Neuronal stem cell (in vitro differentiated cells): ENCODE measurements around the gene CPNE4.
A peak's percentile ranks its signal among the peaks of the same experiment; 100 is the strongest.

Source experiments
- DNase-seq: peaks from one replicate; pipeline ENCODE4 v3.0.0-alpha.2; 2013; ENCODE audit warnings: low spot score
- H2AFZ ChIP-seq: one replicate; pipeline ENCODE4 v1.6.1; 2013; ENCODE audit warnings: mild to moderate bottlenecking, low read length, inconsistent platforms
- H2AK5ac ChIP-seq: 2 replicates; pipeline ENCODE4 v1.6.1; 2013; ENCODE audit warnings: low read depth, mild to moderate bottlenecking, inconsistent platforms, low read length, moderate library complexity, mixed read lengths
- H2BK120ac ChIP-seq: 2 replicates; pipeline ENCODE4 v1.6.1; 2013; ENCODE audit warnings: low read depth, mild to moderate bottlenecking, inconsistent platforms, low read length, moderate library complexity, mixed read lengths
- H2BK12ac ChIP-seq: one replicate; pipeline ENCODE4 v1.6.1; 2013; ENCODE audit warnings: low read length, inconsistent platforms
- H2BK15ac ChIP-seq: 2 replicates; pipeline ENCODE4 v1.6.1; 2013; ENCODE audit warnings: mild to moderate bottlenecking, low read length, inconsistent platforms, mixed read lengths
- H2BK5ac ChIP-seq: one replicate; pipeline ENCODE4 v1.6.1; 2013; ENCODE audit warnings: inconsistent platforms, mild to moderate bottlenecking, low read length, moderate library complexity
- H3K14ac ChIP-seq: one replicate; pipeline ENCODE4 v1.6.1; 2013; ENCODE audit warnings: low read length, inconsistent platforms
- H3K18ac ChIP-seq: 2 replicates; pipeline ENCODE4 v1.6.1; 2013; ENCODE audit warnings: low read length, inconsistent platforms
- H3K23ac ChIP-seq: 2 replicates; pipeline ENCODE4 v1.6.1; 2013; ENCODE audit warnings: low read depth, mild to moderate bottlenecking, mixed read lengths, low read length, inconsistent platforms; ENCODE audit not compliant: poor library complexity
- H3K27ac ChIP-seq: replicated peaks from 3 replicates; pipeline ENCODE4 v1.5.1; 2013; ENCODE audit warnings: low read length, inconsistent platforms
- H3K27me3 ChIP-seq, 3 experiments: 2 replicates each; pipeline ENCODE4 v1.6.1; 2013; ENCODE audit warnings: low read length in 3 of 3, mild to moderate bottlenecking in 2 of 3, inconsistent platforms in 1 of 3, low read depth in 1 of 3, mixed read lengths in 1 of 3, moderate library complexity in 1 of 3; ENCODE audit not compliant: control insufficient read depth in 3 of 3, insufficient read depth in 3 of 3
- H3K36me3 ChIP-seq, 2 donors: replicated peaks in 1 of 2; 2 replicates each; pipeline ENCODE4 v1.6.1; 2013; ENCODE audit warnings: low read length in 2 of 2; ENCODE audit not compliant: control insufficient read depth in 2 of 2, insufficient read depth in 2 of 2
- H3K4ac ChIP-seq: 2 replicates; pipeline ENCODE4 v1.6.1; 2013; ENCODE audit warnings: inconsistent platforms, mild to moderate bottlenecking, low read length, moderate library complexity
- H3K4me1 ChIP-seq, 2 donors: 1 replicate in 1 of 2; 2 replicates in 1 of 2; pipeline ENCODE4 v1.6.1; 2013; ENCODE audit warnings: low read length in 2 of 2, low read depth in 1 of 2; ENCODE audit not compliant: control insufficient read depth in 2 of 2, insufficient read depth in 1 of 2
- H3K4me2 ChIP-seq: one replicate; pipeline ENCODE4 v1.6.1; 2013; ENCODE audit warnings: mild to moderate bottlenecking, low read length, inconsistent platforms; ENCODE audit not compliant: insufficient read depth, poor library complexity, severe bottlenecking
- H3K4me3 ChIP-seq, 2 donors: 2 replicates each; pipeline ENCODE4 v1.5.1; 2013; ENCODE audit warnings: low read length in 2 of 2, mild to moderate bottlenecking in 2 of 2, inconsistent platforms in 1 of 2, moderate library complexity in 1 of 2
- H3K79me1 ChIP-seq: one replicate; pipeline ENCODE4 v1.6.1; 2013; ENCODE audit warnings: low read depth, mild to moderate bottlenecking, inconsistent platforms, low read length, moderate library complexity
- H3K9ac ChIP-seq: one replicate; pipeline ENCODE4 v1.6.1; 2013; ENCODE audit warnings: mild to moderate bottlenecking, low read depth, low read length, inconsistent platforms; ENCODE audit not compliant: poor library complexity
- H3K9me3 ChIP-seq, 2 donors: replicated peaks in 1 of 2; 2 replicates each; pipeline versions ENCODE3 to v1.6.1; 2013; ENCODE audit warnings: low read length in 2 of 2, mild to moderate bottlenecking in 2 of 2, inconsistent platforms in 1 of 2, low read depth in 1 of 2, mixed read lengths in 1 of 2, moderate library complexity in 1 of 2; ENCODE audit not compliant: control insufficient read depth in 2 of 2, insufficient read depth in 1 of 2
- H4K8ac ChIP-seq: one replicate; pipeline ENCODE4 v1.6.1; 2013; ENCODE audit warnings: low read depth, mild to moderate bottlenecking, inconsistent platforms, low read length, moderate library complexity
- H4K91ac ChIP-seq: one replicate; pipeline ENCODE4 v1.6.1; 2013; ENCODE audit warnings: low read length, low read depth, mild to moderate bottlenecking, inconsistent platforms; ENCODE audit not compliant: poor library complexity
- WGBS, 2 donors: extraction: QIAGEN DNeasy Blood & Tissue Kit; methylation state at CpG; one replicate each; pipeline ENCODE4 v1.1.7; 2013; ENCODE audit warnings: missing lambda C conversion rate in 2 of 2, mixed read lengths in 1 of 2; ENCODE audit not compliant: insufficient read length in 2 of 2, insufficient replicate concordance in 1 of 2; ENCODE audit errors: extremely low coverage in 2 of 2; 5-methylcytosine and 5-hydroxymethylcytosine counted together

The CPNE4 gene

DNA sequence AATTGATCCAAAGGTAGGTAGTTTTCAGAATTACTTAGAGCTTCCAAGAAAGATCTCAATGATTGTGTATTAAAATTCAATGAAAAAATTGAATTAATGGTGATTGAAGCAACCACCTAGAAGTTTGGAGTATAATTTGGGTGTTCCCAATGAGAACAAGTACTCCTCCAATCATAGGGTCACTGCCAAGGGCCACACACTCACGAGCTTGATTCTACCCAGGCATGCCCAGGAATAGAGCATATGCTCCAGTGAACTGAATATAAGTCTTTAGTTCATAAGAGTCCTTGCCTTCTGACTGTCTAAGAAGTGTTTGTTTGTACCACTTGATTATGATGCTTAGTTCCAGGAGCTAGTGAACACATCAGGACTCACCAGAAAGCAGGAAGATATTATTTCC, 133.9 kb downstream of the CPNE4 start:
- no peak overlapping the region for H3K14ac ChIP-seq
- WGBS, 2 donors, result no CpG with 5 or more reads among the region's 1 CpG

GRCh38 chr3:131899021-131899420, 135.8 kb downstream of the CPNE4 start:
- Histone ChIP-seq H3K4me1 (peaks cover 0 to 3% of the 10 kb centered on the region in 2 donors), H2BK5ac (no peak overlapping the region), H3K4me3 (no peak overlapping the region), H4K8ac (no peak overlapping the region), H3K23ac (no peak overlapping the region), H3K18ac (no peak overlapping the region), H3K14ac (no peak overlapping the region), H3K9me3 (no peaks in the 10 kb centered on the region), H2BK12ac (no peak overlapping the region), H3K79me1 (no peaks in the 10 kb centered on the region), H4K91ac (no peak overlapping the region), H2BK15ac (no peak overlapping the region), H2AK5ac (no peak overlapping the region), H2AFZ (peak overlapping the region; percentile 47), H2BK120ac (no peak overlapping the region), H3K27ac (no peak overlapping the region), H3K4ac (no peak overlapping the region), H3K27me3 (no peaks in the 10 kb centered on the region), H3K9ac (no peak overlapping the region), H3K4me2 (no peak overlapping the region), H3K36me3 (no peaks in the 10 kb centered on the region)
- no CpG with 5 or more reads among the region's 5 CpGs for WGBS, 2 donors
- no peak for DNase-seq

More for the DNA sequence above, 133.9 kb downstream of the CPNE4 start:
- Histone ChIP-seq H3K27ac (no peak overlapping the region), H4K91ac (no peak overlapping the region), H3K4me3 (no peak overlapping the region), H3K9me3 (no peaks in the 10 kb centered on the region), H3K18ac (no peak overlapping the region), H2BK5ac (no peak overlapping the region), H4K8ac (no peak overlapping the region), H3K4ac (no peak overlapping the region), H2AFZ (no peak overlapping the region), H3K9ac (no peak overlapping the region), H2BK120ac (no peak overlapping the region), H3K4me2 (no peak overlapping the region), H3K36me3 (no peaks in the 10 kb centered on the region), H2BK12ac (no peak overlapping the region), H2AK5ac (no peak overlapping the region), H3K27me3 (peaks cover 0 to 1% (median 0%) of the 10 kb centered on the region in 3 experiments), H2BK15ac (no peak overlapping the region), H3K79me1 (no peaks in the 10 kb centered on the region), H3K4me1 (peaks cover 0 to 7% of the 10 kb centered on the region in 2 donors), H3K23ac (no peak overlapping the region)
- DNase-seq, result no peak

- H3K36me3 ChIP-seq, result no peaks in the 10 kb centered on the region
- no peak overlapping the region for H3K4me3 ChIP-seq
- H3K4me1 ChIP-seq, result no peaks in the 10 kb centered on the region
- no peaks in the 10 kb centered on the region for H3K27me3 ChIP-seq
- H2AFZ ChIP-seq, result peak overlapping the region; percentile 36
- H3K27ac ChIP-seq, result no peak overlapping the region
- no peak overlapping the region for H2BK12ac ChIP-seq
- no peak overlapping the region for H4K91ac ChIP-seq
- no peak overlapping the region for H2BK15ac ChIP-seq
- H3K14ac ChIP-seq, result no peak overlapping the region
- H2AK5ac ChIP-seq, result no peak overlapping the region
- no peak overlapping the region for H3K9ac ChIP-seq
- no peak overlapping the region for H4K8ac ChIP-seq
- H2BK5ac ChIP-seq, result no peak overlapping the region
- DNase-seq, result no peak
- H3K4ac ChIP-seq, result no peak overlapping the region
- no peak overlapping the region for H3K23ac ChIP-seq
- H2BK120ac ChIP-seq, result no peak overlapping the region
- H3K4me2 ChIP-seq, result no peak overlapping the region
- no peak overlapping the region for H3K18ac ChIP-seq
- H3K9me3 ChIP-seq, result no peaks in the 10 kb centered on the region
- H3K79me1 ChIP-seq, result no peaks in the 10 kb centered on the region
Measured at GRCh38 chr3:131898346-131898745, 136.5 kb downstream of the CPNE4 start.

GRCh38 chr3:131896285-131896684, 138.5 kb downstream of the CPNE4 start:
- no peaks in the 10 kb centered on the region for H3K4me1 ChIP-seq
- no peak overlapping the region for H2BK12ac ChIP-seq
- H3K23ac ChIP-seq, result no peak overlapping the region
- no peak overlapping the region for H3K18ac ChIP-seq
- no peak overlapping the region for H2AK5ac ChIP-seq
- DNase-seq, result no peak
- H3K4me2 ChIP-seq, result no peak overlapping the region
- no CpG with 5 or more reads among the region's 1 CpG for WGBS, 2 donors
- no peak overlapping the region for H3K27ac ChIP-seq
- H3K9me3 ChIP-seq, result peaks cover 0 to 2% of the 10 kb centered on the region in 2 donors
- no peak overlapping the region for H4K8ac ChIP-seq
- no peak overlapping the region for H3K4me3 ChIP-seq
- no peak overlapping the region for H2BK120ac ChIP-seq
- H2AFZ ChIP-seq, result no peak overlapping the region
- no peak overlapping the region for H3K14ac ChIP-seq
- H3K9ac ChIP-seq, result no peak overlapping the region
- H3K36me3 ChIP-seq, result no peaks in the 10 kb centered on the region
- H3K4ac ChIP-seq, result no peak overlapping the region
- H3K27me3 ChIP-seq, result no peaks in the 10 kb centered on the region
- no peak overlapping the region for H2BK15ac ChIP-seq
- no peak overlapping the region for H4K91ac ChIP-seq
- no peaks in the 10 kb centered on the region for H3K79me1 ChIP-seq
- no peak overlapping the region for H2BK5ac ChIP-seq
